SKM-1 treated with dmso at 0.1 percent for 144 hours (cell line): ENCODE data around the gene MYO1H.

Source experiments
- DNase-seq: peaks from one replicate; lab custom pipeline; 2025; ENCODE audit not compliant: unreplicated experiment; lab: John Stamatoyannopoulos, UW

MYO1H gene

GRCh38 chr12:109336593-109336992, 11.1 kb upstream of the MYO1H start:
- DNase-seq, result no peak

GRCh38 chr12:109343677-109344076, 4.0 kb upstream of the MYO1H start:
- no peak for DNase-seq

- DNase-seq, result no peak
These were observed 2.3 kb upstream of the MYO1H start for GRCh38 chr12:109345428-109345827.

GRCh38 chr12:109346920-109347319, 780 bp upstream of the MYO1H start:
- DNase-seq, result no peak

GRCh38 chr12:109352184-109352583, 4.5 kb downstream of the MYO1H start:
- no peak for DNase-seq

- no peak for DNase-seq
These were observed 8.9 kb downstream of the MYO1H start for GRCh38 chr12:109356577-109356976.

- DNase-seq, result no peak
These were observed 9.3 kb downstream of the MYO1H start for GRCh38 chr12:109357032-109357431.

- DNase-seq, result no peak
These were observed 10.6 kb downstream of the MYO1H start for GRCh38 chr12:109358154-109358869.

GRCh38 chr12:109359131-109359690, 11.5 kb downstream of the MYO1H start:
- no peak for DNase-seq

GRCh38 chr12:109369831-109370230, 22.1 kb downstream of the MYO1H start:
- no peak for DNase-seq

GRCh38 chr12:109377139-109377685, 29.5 kb downstream of the MYO1H start:
- no peak for DNase-seq

GRCh38 chr12:109378569-109378968, 30.9 kb downstream of the MYO1H start:
- DNase-seq, result no peak

- no peak for DNase-seq
These were observed 34.3 kb downstream of the MYO1H start for GRCh38 chr12:109382031-109382430.

GRCh38 chr12:109383240-109383639, 35.5 kb downstream of the MYO1H start:
- DNase-seq, result no peak

- no peak for DNase-seq
These were observed 37.8 kb downstream of the MYO1H start for GRCh38 chr12:109385339-109386058.

GRCh38 chr12:109386059-109386433, 38.3 kb downstream of the MYO1H start:
- no peak for DNase-seq

- peak; percentile 20 for DNase-seq
These were observed 39.9 kb downstream of the MYO1H start for GRCh38 chr12:109387425-109388166.

- DNase-seq, result no peak
These were observed 40.5 kb downstream of the MYO1H start for GRCh38 chr12:109388167-109388563.

- DNase-seq, result no peak
These were observed 41.4 kb downstream of the MYO1H start for GRCh38 chr12:109389146-109389545.

GRCh38 chr12:109393437-109394345, 46.0 kb downstream of the MYO1H start:
- peak; percentile 46 for DNase-seq
